Activated CD4-positive, alpha-beta T cell treated with anti-CD3 and anti-CD28 coated beads, Interleukin-2, amount 10 ng/mL, durations not matched to agents 24 days and 14 days (primary cell): Measurements from ENCODE around the gene LCMT2. TPM values are rescaled to one million over a fixed set of nuclear protein-coding genes. Genes with fewer than 3 reads are reported as not detected.

Source experiments
- DNase-seq: peaks from one replicate; pipeline ENCODE4 v3.0.0; 2022
- H3K27ac Mint-ChIP-seq: one replicate; pipeline ENCODE4 v1.8.0; 2022; ENCODE audit warnings: mild to moderate bottlenecking, mixed read lengths
- H3K27me3 Mint-ChIP-seq: one replicate; pipeline ENCODE4 v1.8.0; 2022; ENCODE audit warnings: mixed read lengths
- H3K36me3 Mint-ChIP-seq: one replicate; pipeline ENCODE4 v1.8.0; 2022; ENCODE audit warnings: low read depth, mild to moderate bottlenecking, mixed read lengths
- H3K4me1 Mint-ChIP-seq: one replicate; pipeline ENCODE4 v1.8.0; 2021; ENCODE audit warnings: mixed read lengths
- H3K4me3 Mint-ChIP-seq: one replicate; pipeline ENCODE4 v1.8.0; 2022; ENCODE audit warnings: mild to moderate bottlenecking, moderate library complexity, mixed read lengths
- H3K9me3 Mint-ChIP-seq: one replicate; pipeline ENCODE4 v1.8.0; 2021; ENCODE audit warnings: mixed read lengths
- intact Hi-C: fragments of 100-400 bp; cut with micrococcal nuclease; formaldehyde crosslinking; loops from one replicate; pipeline ENCODE4 v1.15.1; 2023
- total RNA-seq: library from RNA; stranded (reverse); gene quantifications from 2 replicates; pipeline ENCODE4 v1.2.3, GENCODE V29; 2022

LCMT2 gene, protein sequence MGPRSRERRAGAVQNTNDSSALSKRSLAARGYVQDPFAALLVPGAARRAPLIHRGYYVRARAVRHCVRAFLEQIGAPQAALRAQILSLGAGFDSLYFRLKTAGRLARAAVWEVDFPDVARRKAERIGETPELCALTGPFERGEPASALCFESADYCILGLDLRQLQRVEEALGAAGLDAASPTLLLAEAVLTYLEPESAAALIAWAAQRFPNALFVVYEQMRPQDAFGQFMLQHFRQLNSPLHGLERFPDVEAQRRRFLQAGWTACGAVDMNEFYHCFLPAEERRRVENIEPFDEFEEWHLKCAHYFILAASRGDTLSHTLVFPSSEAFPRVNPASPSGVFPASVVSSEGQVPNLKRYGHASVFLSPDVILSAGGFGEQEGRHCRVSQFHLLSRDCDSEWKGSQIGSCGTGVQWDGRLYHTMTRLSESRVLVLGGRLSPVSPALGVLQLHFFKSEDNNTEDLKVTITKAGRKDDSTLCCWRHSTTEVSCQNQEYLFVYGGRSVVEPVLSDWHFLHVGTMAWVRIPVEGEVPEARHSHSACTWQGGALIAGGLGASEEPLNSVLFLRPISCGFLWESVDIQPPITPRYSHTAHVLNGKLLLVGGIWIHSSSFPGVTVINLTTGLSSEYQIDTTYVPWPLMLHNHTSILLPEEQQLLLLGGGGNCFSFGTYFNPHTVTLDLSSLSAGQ
- total RNA-seq: 15.4 and 16.0 TPM in 2 replicates

DNA sequence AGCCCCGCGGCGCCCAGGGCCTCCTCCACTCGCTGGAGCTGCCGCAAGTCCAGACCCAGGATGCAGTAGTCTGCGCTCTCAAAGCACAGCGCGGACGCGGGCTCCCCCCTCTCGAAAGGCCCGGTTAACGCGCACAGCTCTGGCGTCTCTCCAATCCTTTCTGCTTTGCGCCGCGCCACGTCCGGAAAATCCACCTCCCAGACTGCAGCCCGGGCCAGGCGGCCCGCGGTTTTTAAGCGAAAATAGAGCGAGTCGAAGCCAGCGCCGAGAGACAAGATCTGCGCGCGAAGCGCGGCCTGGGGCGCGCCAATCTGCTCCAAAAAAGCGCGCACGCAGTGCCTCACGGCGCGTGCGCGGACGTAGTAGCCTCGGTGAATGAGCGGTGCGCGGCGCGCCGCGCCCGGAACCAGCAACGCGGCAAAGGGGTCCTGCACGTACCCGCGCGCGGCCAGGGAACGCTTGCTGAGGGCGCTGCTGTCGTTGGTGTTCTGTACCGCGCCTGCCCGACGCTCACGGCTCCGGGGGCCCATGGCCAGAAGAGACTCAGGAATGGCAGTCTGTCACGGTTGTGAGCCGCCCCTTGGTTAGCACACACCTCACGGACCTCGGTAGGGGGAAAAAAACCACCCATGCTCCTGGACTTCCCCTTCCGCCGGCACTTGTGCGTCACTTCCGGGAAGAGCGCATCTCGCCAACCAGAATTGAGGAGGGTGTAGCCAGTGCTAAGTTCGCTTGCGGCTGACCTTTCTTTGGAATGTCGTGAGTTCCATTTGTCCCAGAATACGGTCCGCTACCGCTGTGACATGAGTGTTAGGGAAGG lies at the start of gene LCMT2:
Gene LCMT2 (minus strand): TSS at position 614 of the 820 bp plus-strand sequence. CDS start 84 bp downstream, at position 530.
- Mint-ChIP-seq H3K36me3 (peaks cover 40% of the 10 kb centered on the region), H3K27me3 (no peaks in the 10 kb centered on the region), H3K4me3 (peak within 1 kb of the TSS; percentile 96), H3K9me3 (no peaks in the 10 kb centered on the region), H3K27ac (peak within 1 kb of the TSS; percentile 99), H3K4me1 (peaks cover 30% of the 10 kb centered on the region)
- peak; percentile 97 for DNase-seq
- intact Hi-C loops: no loop called here

DNA sequence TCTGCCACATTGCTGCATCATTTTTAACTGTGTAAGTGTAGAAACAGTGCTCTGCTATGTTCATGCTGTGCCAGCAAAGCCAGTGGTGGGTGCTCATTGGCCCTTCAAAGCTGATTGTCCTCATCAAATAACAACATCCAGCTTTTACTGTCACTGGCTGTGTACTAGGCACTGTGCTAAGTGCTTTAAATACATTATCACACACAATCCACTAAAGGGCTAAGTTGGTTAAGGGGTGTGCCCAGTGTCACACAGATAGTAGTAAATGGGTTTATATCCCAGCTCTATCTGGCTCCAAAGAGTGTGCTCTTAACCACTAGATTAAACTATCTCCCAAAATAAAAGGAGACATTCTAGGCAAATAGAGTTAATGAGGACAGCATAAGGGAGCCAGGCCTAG lies 48.2 kb upstream of the LCMT2 start:
- DNase-seq: no peak
- Mint-ChIP-seq H3K36me3 (peaks cover 55% of the 10 kb centered on the region), H3K4me3 (no peak overlapping the region), H3K27me3 (no peaks in the 10 kb centered on the region), H3K4me1 (peaks cover 5% of the 10 kb centered on the region), H3K27ac (no peak overlapping the region), H3K9me3 (no peaks in the 10 kb centered on the region)
- intact Hi-C loops: no loop called here

DNA sequence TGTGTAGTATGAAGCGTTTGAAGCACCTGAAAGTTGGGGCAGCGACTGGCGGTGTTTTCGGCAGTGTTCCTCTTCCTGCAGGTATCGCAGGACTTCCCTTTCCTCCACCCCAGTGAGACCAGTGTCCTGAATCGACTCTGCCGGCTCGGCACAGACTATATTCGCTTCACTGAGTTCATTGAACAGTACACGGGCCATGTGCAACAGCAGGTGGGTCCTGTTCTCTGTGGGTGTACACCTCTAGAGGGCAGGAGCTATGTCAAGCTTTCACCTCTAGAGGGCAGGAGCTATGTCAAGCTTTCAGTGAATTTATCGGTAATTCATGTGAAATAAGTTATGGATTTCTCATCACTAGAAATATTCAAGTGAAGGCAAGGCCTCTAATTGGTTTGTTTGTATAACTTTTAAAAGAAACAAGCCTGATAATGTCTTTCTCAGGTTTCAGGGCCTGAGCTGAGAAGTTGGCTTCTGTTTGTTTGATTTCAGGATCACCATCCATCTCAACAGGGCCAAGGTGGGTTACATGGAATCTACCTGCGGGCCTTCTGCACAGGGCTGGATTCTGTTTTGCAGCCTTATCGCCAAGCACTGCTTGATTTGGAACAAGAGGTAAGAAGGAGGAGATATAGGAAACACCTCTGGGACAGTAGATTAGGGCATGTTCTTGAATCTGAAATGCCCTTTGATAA lies 45.8 kb upstream of the LCMT2 start:
- Mint-ChIP-seq H3K36me3 (peaks cover 49% of the 10 kb centered on the region), H3K27ac (no peak overlapping the region), H3K4me1 (peaks cover 22% of the 10 kb centered on the region), H3K4me3 (no peak overlapping the region), H3K27me3 (no peaks in the 10 kb centered on the region), H3K9me3 (no peaks in the 10 kb centered on the region)
- DNase-seq: peak; percentile 81
- intact Hi-C loops: no loop called here

DNA sequence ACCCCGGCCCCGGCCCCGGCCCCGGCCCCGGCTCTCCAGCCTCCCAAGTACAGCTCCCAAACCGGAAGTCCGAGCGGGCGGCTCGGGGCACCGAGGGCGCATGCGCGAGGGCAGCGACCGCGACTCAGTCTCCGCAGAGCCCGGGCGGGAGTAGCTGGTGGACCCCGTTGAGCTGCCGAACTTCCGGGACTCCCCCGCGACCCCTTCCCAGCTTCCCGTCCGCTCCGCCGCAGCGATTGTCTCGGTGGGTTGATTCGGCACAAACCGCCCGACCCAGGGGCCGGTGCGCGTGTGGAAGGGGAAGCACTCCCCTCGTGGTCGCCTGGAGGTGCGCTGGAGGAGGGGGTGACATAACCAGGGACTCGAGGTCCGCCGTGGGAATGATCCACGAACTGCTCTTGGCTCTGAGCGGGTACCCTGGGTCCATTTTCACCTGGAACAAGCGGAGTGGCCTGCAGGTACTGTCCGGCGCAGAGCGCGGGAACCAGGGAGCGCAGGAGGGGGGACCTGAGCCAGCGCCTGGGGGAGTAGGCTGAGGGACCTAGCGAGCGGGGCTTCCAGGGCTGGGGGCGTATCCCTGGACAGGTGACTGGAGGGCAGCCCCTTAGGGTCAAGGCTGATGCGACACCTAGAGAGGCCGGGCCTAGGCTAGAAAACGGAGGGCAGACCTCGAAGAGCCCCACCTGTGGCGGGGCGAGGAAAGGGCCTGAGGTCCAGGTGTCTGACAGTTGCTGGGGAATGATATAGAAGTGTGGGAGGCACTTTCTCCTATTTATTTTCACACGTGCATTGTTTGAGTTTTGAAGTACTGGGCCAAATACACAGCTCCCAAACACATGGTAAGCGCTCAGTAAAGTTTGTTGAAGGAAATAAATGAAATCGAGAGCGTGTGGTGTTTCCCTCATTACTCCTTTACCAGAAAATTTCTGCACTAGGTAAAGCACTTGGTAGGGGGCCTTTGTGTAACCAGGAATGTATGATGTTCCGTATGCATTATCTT lies 40.9 kb upstream of the LCMT2 start, which contains the start of the genes TUBGCP4 and ZSCAN29:
Gene TUBGCP4 (plus strand): TSS at position 127 of the 1,000 bp plus-strand sequence. CDS start 254 bp downstream, at position 381.
Gene ZSCAN29 (minus strand): TSS at position 69 of the 1,000 bp plus-strand sequence. CDS start 1,130 bp downstream, outside the sequence.
- no peaks in the 10 kb centered on the region for H3K27me3 Mint-ChIP-seq
- intact Hi-C loops: no loop called here
- DNase-seq: peak; percentile 95
- peak within 1 kb of the TSS; percentile 90 for H3K27ac Mint-ChIP-seq
- H3K4me3 Mint-ChIP-seq: peak within 1 kb of the TSS; percentile 94
- peaks cover 53% of the 10 kb centered on the region for H3K36me3 Mint-ChIP-seq
- peaks cover 21% of the 10 kb centered on the region for H3K9me3 Mint-ChIP-seq
- peaks cover 52% of the 10 kb centered on the region for H3K4me1 Mint-ChIP-seq

DNA sequence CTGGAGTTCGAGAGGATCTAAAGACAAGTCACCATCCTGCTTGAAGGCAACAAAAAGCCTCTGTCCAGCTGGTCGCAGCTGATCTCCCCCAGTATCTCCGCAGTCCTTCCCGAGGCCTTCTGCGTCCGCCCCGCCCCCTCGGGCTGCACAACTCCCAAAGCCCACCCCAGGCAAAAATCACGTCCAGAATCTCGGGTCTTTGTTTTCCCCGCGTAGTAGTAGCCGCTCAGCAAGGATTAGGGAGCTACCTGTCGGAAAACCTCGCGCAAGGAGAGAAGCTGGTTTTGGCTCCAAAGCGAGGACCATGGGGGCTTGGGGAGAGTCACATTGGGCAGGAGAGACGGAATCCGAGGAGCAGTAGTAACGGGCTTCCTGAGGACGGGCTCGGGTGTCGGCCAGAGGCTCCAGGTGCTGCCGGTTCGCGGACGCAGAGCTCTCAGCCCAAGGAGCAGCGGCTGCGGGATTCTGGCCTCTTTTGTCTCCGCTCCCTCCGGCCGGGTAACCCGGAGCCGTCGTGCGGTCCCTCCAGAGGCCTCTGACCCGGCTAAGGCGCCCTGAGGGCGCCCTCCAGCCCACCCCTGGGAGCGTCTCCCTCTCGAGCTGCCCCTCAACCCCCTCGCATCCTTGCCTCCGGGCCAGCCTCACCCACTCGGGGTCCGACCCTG lies 40.1 kb upstream of the LCMT2 start:
- Mint-ChIP-seq H3K4me3 (peak overlapping the region; percentile 94), H3K27ac (peak overlapping the region; percentile 85), H3K9me3 (peaks cover 21% of the 10 kb centered on the region), H3K36me3 (peaks cover 56% of the 10 kb centered on the region), H3K4me1 (peaks cover 50% of the 10 kb centered on the region), H3K27me3 (no peaks in the 10 kb centered on the region)
- DNase-seq: no peak
- intact Hi-C loops: no loop called here

DNA sequence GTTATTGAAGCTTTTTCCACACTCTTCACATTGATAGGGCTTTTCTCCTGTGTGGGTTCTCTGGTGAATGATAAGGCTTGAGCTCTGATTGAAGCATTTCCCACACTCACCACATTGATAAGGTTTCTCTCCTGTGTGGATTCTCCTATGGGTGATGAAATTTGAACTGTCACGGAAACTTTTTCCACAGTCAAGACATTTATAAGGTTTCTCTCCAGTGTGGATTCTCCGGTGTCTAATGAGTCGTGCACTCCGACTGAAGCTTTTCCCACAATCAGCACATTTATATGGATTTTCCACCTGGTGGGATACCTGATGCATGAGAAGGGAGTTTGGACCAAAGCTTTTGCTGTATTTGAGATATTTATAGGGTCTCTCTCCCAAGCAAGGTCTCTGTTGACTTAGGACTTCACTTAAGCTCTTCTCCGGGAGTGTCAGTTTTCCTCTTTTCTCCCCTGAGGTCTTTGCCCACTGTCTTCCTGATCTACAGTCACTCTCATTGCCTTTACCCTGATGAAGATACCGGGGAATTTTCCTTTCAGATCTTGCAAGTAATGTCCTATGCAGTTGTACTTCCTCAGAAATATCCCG lies 31.0 kb upstream of the LCMT2 start:
- H3K4me1 Mint-ChIP-seq: no peaks in the 10 kb centered on the region
- H3K36me3 Mint-ChIP-seq: peaks cover 81% of the 10 kb centered on the region
- no peak overlapping the region for H3K4me3 Mint-ChIP-seq
- intact Hi-C loops: no loop called here
- no peaks in the 10 kb centered on the region for H3K27me3 Mint-ChIP-seq
- no peak for DNase-seq
- H3K27ac Mint-ChIP-seq: no peak overlapping the region
- peaks cover 37% of the 10 kb centered on the region for H3K9me3 Mint-ChIP-seq

DNA sequence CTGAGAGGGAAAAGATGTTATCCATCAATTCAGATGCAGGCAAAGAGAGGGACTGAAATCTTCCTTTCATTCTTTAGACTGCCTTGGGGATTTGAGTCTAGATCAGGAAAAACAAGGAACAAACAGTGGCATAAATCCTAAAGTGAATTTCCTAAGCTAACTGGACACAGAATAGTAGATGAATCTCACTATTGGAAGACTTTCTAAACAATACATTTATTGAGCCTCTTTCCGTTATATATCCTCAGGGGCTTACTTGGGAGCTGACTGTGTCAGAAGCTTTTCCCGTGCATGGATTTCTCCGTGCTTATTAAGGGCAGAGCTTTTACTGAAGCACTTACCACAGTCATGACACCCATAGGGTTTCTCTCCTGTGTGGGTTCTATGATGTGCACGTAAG lies 30.4 kb upstream of the LCMT2 start:
- H3K27me3 Mint-ChIP-seq: no peaks in the 10 kb centered on the region
- peaks cover 42% of the 10 kb centered on the region for H3K9me3 Mint-ChIP-seq
- intact Hi-C loops: no loop called here
- H3K27ac Mint-ChIP-seq: no peak overlapping the region
- H3K4me1 Mint-ChIP-seq: no peaks in the 10 kb centered on the region
- H3K4me3 Mint-ChIP-seq: no peak overlapping the region
- DNase-seq: no peak
- peaks cover 78% of the 10 kb centered on the region for H3K36me3 Mint-ChIP-seq

DNA sequence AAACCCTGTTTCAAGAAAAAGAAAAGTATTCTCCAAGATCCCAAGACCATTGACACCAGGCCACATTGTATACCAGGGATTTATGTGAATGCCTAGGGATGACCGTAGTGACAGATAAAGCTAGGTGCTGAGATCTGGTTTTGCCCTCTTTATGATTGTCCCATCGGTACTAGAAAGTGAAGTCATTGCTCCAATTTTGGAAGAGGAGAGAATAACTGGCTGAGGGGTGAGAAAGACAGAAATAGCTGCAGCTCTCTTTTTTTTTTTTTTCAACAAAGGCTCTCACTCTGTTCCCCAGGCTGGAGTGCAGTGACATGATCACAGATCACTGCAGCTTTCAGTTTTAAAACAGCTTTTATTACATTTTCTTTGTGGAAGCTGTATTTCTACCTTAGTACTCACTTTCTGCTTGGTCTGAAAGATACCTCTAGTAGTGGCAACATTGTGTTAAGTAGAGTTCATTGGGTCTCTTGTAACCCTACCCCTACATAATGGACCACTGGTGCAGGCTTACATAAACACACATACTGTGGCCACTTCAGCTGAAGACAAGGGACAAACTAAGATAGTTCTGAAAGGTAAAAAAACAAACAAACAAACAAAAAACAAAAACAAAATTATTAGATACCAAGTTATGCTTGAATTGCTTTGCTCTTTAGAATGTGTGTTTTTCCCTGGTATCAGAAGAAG lies 22.5 kb upstream of the LCMT2 start:
- Mint-ChIP-seq H3K27me3 (no peaks in the 10 kb centered on the region), H3K36me3 (peaks cover 39% of the 10 kb centered on the region), H3K9me3 (peaks cover 5% of the 10 kb centered on the region), H3K27ac (no peak overlapping the region), H3K4me3 (no peak overlapping the region), H3K4me1 (peaks cover 5% of the 10 kb centered on the region)
- DNase-seq: no peak
- intact Hi-C loops: no loop called here

DNA sequence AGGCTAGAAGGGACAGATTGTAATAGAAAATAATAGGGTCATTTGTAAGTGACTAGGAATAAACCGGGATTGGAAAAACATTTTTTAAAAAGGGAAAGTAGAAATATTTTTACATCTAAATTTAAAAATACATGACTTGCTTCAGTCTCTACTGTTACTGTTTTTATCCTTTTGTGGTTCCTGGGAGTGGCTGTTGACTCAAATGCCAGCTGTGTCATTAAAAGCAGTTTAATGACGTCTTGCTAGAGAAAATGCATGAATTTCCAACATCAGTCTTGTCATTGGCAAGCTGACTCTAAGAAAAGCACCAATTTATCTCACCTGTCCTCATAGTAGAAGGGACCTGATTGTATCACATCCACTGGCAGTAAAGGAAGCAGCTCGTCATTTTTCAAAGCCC lies 16.7 kb upstream of the LCMT2 start:
- Mint-ChIP-seq H3K36me3 (peaks cover 28% of the 10 kb centered on the region), H3K4me1 (no peaks in the 10 kb centered on the region), H3K27me3 (no peaks in the 10 kb centered on the region), H3K4me3 (no peak overlapping the region), H3K27ac (no peak overlapping the region), H3K9me3 (no peaks in the 10 kb centered on the region)
- intact Hi-C loops: no loop called here
- no peak for DNase-seq

DNA sequence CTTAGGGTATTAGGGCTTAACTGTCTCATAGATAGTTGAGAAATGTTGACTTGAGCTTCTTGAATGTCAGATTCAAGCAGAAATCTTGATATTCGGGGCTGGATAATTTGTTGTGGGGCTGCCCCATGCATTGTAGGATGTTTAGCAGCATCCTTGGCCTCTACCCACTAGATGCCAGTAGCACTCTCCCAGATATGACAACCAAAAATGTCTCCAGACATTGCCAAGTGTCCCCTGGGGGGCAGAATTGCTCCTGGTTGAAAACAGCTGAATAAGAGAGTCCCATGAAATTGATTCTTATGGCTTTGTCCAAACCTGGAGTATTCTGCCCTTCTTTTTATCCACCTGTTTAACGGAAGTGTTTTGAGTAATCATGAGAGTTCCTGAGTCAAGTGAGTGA lies 15.9 kb upstream of the LCMT2 start:
- Mint-ChIP-seq H3K27me3 (no peaks in the 10 kb centered on the region), H3K9me3 (no peaks in the 10 kb centered on the region), H3K27ac (no peak overlapping the region), H3K4me1 (no peaks in the 10 kb centered on the region), H3K36me3 (peaks cover 26% of the 10 kb centered on the region), H3K4me3 (no peak overlapping the region)
- intact Hi-C loops: no loop called here
- peak; percentile 66 for DNase-seq

DNA sequence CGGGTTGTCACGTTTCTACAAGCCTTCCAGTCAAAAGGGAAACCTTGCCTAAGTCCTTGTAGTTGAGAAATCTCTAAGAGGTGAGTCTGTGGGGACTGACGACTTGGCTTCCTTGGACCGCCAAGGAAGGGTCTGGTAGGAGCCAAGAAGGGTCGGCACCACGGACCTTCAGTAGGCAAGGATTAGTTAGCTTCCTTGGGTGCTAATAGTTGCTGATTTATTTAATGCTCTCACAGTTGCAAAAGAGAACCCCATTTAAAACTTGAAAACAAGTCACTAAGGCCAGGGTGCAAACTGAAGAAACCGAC lies 361 bp upstream of the LCMT2 start:
- H3K36me3 Mint-ChIP-seq: peaks cover 43% of the 10 kb centered on the region
- DNase-seq: no peak
- H3K4me1 Mint-ChIP-seq: peaks cover 30% of the 10 kb centered on the region
- intact Hi-C loops: no loop called here
- H3K27me3 Mint-ChIP-seq: no peaks in the 10 kb centered on the region
- no peaks in the 10 kb centered on the region for H3K9me3 Mint-ChIP-seq
- H3K4me3 Mint-ChIP-seq: peak overlapping the region; percentile 96
- H3K27ac Mint-ChIP-seq: peak overlapping the region; percentile 99
